GM10266 (cell line): ENCODE results near the gene ANKRD40CL.
"Not testable (repeated sequence)": the region's sequence is repeated elsewhere in the genome, so short reads cannot be mapped to it uniquely, and the experiment has no call there.

Experiments
- DNase-seq: peaks from one replicate; pipeline ENCODE4 v3.0.0; 2012; ENCODE audit errors: extremely low spot score
- CTCF ChIP-seq: IDR thresholded peaks from 2 replicates; pipeline ENCODE4 v1.5.1; 2012; ENCODE audit warnings: mild to moderate bottlenecking, low read depth; ENCODE audit not compliant: control insufficient read depth, insufficient read depth; ENCODE audit errors: missing control alignments

ANKRD40CL gene

GRCh38 chr17:50737118-50737698, 30.1 kb downstream of the ANKRD40CL start:
- no peak for TF ChIP-seq CTCF
- DNase-seq: no peak

- TF ChIP-seq CTCF: no peak
- DNase-seq: no peak
Observed at GRCh38 chr17:50735287-50735686, 32.0 kb downstream of the ANKRD40CL start.

GRCh38 chr17:50731575-50732460, 35.5 kb downstream of the ANKRD40CL start:
- TF ChIP-seq CTCF: no peak
- DNase-seq: no peak

GRCh38 chr17:50728881-50729765, 38.2 kb downstream of the ANKRD40CL start:
- no peak for DNase-seq
- no peak for TF ChIP-seq CTCF

- DNase-seq: no peak
- no peak for TF ChIP-seq CTCF
Observed at GRCh38 chr17:50728112-50728429, 39.2 kb downstream of the ANKRD40CL start.

- no peak for DNase-seq
- no peak for TF ChIP-seq CTCF
Observed at GRCh38 chr17:50725769-50726655, 41.3 kb downstream of the ANKRD40CL start.

GRCh38 chr17:50724622-50725021, 42.7 kb downstream of the ANKRD40CL start:
- DNase-seq: not testable (repeated sequence)
